HL-60/S4 (cell line): ENCODE results near the gene RSPH3.

Source experiments
- in situ Hi-C: fragments of 300-500 bp; cut with MboI; formaldehyde crosslinking; loops from 2 replicates; pipeline ENCODE4 v1.14.3; 2022; ENCODE audit warnings: low sequenced_read_pairs

Gene RSPH3

GRCh38 chr6:158939255-158940159, 60.5 kb downstream of the RSPH3 start:
- in situ Hi-C loops, result no loop called here

GRCh38 chr6:158938811-158939254, 61.2 kb downstream of the RSPH3 start:
- in situ Hi-C loops, result no loop called here

- in situ Hi-C loops, result no loop called here
These were observed 61.8 kb downstream of the RSPH3 start for GRCh38 chr6:158938220-158938619.

DNA sequence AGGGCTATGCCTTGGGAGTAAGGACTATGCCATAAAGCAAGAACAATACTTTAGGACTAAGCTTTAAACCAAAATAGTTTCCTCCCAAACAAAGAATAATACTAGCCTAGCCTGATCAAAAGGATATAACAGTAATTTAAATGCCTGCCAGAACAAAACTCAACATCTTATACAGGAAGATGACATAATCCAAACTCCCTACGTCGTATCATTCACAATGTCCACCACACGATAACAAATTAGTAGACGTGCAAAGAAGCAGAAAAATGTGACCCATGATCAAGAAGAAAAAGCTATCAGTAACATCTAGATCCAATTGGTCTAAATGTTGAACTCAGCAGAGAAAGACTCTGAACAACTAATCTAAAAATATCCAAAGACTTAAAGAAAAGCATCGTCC, 65.8 kb downstream of the RSPH3 start:
- in situ Hi-C loops, result no loop called here

DNA sequence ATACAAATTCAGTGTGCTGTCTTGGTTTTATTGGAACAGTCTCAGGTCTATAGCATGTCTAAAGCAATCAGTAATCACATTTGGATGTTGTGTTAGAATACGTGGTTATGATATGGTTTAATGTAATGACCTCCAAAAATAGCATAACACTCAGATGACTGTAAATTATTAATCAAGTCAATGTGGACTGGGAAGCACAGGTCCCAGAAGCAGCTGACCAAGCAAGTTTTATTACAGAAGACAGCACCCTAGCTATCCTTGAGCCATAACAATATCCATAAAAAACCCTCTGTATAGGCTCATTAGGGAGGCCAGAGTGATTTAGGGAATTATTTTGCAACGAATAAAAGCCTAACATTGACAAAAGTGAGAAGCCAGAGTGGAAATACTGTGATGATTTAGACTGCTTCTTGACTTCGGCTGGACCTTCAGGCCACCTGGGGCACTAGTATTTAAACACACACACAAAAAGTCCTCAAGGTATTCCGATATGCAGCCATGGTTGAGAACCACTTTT, 66.9 kb downstream of the RSPH3 start:
- in situ Hi-C loops, result no loop called here

DNA sequence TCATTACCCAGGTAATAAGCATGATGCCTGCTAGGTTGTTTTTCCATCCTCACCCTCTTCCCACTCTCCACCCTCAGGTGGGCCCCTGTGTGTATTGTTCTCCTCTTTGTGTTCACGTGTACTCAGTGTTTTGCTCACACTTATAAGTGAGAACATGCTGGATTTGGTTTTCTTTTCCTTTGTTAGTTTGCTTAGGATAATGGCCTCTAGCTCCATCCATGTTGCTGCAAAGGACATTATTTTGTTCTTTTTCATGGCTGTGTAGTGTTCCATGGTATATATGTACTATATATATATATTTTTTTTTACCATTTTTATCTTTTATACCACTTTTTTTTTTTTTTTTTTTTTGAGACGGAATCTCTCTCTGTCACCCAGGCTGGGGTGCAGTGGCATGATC, 71.9 kb downstream of the RSPH3 start:
- in situ Hi-C loops, result no loop called here

DNA sequence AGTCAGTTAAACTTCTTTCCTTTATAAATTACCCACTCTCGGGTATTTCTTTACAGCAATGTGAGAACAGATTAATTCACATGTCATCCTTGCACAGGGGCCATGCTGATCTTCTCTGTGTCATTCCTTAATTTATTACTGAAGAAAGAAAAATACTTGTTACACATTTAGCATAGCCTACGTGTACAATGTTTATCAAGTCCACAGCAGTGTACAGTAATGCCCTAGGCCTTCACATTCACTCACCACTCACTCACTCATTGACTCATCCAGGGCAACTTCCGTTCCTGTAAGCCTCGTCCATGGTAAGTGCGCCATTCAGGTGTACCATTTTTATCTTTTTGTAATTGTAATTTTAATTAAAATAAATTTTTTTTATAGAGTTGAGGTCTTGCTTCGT, 73.6 kb downstream of the RSPH3 start:
- in situ Hi-C loops, result no loop called here

GRCh38 chr6:158924499-158925455, 75.2 kb downstream of the RSPH3 start:
- in situ Hi-C loops, result no loop called here

GRCh38 chr6:158923805-158924498, 76.0 kb downstream of the RSPH3 start:
- in situ Hi-C loops, result no loop called here
